Suppressor macrophage treated with lipopolysaccharide for 4 hours (primary cell): Measurements from ENCODE around the gene LIN28B.
A peak's percentile ranks its signal among the peaks of the same experiment; 100 is the strongest.
"Not testable (repeated sequence)": the region's sequence is repeated elsewhere in the genome, so short reads cannot be mapped to it uniquely, and the experiment has no call there.

ENCODE experiments used
- DNase-seq: peaks from one replicate; pipeline ENCODE4 v3.0.0-alpha.2; 2020

The LIN28B gene

DNA sequence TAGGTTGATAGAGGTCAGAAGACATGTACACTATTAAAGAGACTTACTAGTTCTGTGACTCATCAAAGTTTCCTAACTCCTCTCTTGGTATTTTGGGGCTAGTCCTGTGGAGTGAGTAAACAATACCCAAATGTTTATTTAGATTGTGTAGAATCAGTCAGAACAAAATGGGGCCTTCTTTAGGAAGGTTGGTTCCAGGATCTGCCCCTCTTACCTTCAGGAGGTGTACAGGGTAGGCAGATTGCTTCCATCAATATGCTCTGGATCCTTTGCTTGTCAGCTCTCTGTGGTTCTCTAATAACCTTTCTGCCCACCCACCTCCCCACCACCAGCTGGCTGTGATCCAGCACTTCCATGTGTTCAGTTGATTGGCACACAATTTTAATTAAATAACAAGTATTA is 115.9 kb downstream of the LIN28B start:
- no peak for DNase-seq

DNA sequence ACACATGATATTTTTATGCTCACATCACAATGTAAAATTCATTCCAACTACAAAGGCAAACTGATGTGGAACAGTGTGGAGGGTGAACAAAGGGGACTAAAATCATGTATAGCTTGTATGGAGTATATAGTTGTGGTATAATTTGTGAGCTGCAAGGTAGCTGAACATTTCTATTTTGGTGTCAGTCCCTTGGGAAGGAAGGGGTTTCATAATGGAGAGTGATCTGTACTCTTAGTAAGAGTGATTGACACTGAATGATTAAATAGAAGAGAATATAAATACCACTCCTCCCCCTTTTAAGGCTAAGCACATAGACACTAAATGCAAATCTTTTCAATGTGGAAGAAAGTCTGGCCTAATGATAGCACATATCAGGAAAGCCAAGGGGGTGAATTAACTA is 118.3 kb downstream of the LIN28B start:
- no peak for DNase-seq

DNA sequence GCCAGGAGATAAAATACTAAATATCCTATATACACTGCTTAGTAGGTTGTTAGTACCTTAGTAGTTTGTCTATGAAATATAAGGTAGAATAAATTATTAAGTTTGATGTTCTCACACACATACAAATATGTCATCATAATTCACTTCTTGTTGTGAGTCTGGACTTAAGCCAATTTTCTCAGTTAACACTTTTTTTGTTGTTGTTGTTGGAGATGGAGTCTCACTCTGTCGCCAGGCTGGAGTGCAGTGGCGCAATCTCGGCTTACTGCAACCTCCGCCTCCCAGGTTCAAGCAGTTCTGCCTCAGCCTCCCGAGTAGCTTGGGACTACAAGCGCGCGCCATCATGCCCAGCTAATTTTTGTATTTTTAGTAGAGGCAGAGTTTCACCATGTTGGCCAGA is 119.5 kb downstream of the LIN28B start:
- DNase-seq = not testable (repeated sequence)

DNA sequence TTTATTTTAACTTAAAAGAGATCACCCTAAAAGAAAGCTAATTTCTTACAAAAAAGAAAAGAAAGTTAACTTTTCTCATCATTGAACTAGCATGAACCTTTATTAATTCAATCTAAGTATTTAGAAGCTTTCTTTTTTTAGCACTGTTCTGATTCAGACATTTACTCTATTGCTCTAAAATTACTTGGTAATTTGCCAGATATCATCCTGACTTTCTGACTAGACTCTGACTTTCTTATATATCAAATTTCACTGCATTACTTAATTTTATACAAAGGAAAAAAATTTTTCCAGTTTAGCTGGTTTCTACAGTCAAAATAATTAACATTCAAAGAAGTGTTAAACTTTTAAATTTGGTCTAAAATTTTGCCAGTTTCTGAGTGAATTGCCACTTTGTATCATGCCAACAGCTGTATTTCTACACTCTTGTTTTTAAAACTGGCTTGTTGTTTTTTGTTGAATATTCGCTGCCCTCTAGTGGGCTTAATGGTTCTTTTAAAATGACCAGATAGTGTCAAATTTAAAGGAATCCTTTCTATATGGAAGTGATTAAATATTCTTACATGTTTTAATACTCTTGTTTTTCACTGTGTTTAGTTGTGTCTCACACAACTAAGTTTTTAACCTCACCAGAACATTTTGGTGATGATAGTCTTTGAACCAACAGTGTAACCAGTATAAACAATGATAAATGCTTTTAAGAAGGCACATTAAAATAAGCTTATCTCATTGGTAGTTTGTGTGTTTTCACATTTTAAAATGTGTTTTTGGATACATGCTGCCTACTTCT is 120.9 kb downstream of the LIN28B start:
- peak; percentile 54 for DNase-seq

DNA sequence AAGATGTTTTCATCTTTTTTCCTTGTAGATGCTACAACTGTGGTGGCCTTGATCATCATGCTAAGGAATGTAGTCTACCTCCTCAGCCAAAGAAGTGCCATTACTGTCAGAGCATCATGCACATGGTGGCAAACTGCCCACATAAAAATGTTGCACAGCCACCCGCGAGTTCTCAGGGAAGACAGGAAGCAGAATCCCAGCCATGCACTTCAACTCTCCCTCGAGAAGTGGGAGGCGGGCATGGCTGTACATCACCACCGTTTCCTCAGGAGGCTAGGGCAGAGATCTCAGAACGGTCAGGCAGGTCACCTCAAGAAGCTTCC is 121.4 kb downstream of the LIN28B start:
- no peak for DNase-seq

DNA sequence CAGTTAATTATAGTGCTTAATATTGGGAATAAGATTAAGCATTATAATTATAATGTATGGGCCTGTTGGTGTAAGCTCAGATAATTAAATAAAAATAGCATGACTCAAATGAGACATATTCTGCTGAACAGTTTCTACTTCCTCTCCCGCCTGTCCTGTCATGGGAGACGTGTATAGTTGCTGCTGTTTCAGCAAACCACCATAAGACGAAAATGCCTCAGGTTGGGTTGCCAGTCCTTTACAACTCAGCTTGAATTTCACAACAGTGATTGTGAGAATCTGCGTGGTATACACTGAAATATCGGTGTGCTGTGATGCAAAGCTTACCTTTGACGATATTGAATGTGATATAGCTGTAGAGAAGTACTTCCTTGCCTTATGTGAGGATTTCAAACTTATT is 123.4 kb downstream of the LIN28B start:
- DNase-seq = peak; percentile 6

DNA sequence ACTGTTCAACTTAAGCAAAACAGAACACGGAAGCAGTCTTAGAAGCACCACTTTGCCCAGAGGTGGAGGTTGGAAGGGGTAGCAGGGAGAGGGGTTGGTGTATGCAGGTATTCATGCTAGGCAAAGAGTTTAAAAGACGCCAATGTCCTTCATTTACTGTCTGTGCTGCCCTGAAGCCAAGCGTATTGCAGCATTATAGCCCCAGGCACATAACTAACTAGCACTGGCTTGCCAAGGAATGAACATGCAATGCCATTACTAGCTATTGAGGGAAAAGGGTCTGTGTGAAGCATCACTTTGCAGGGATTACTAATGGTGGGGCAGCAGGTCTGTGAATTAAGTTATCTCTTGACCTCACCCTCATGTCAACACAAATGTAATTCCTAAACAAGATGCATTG is 124.8 kb downstream of the LIN28B start:
- not testable (repeated sequence) for DNase-seq

DNA sequence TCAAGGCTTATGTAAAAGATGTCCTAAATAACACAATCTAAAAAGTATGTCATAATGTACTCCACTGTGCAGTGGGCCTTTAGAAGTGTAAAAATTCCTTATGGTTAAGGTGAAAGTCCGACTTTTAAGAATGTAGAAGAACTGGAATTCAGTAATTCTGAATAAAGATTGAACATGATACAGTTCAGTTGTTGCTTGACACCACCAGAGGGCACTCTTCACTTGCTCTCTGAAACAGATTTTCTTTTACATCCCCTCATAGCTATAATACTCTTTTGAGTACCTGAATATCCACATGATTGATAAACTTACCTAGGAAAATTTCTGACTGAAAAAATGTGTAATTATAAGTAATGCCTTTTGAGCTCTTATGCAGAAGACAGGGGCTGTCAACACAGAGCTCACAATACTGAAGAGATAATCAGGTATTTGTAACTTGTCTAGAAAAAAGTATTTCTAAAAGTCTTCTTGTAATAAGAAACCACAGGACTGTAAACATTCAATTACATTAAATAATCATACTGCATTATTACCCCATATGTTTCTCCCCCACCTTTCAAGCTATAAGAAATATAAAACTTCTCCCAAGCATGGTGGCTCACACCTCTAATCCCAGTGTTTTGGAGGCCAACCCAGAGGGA is 130.8 kb downstream of the LIN28B start:
- peak; percentile 56 for DNase-seq

DNA sequence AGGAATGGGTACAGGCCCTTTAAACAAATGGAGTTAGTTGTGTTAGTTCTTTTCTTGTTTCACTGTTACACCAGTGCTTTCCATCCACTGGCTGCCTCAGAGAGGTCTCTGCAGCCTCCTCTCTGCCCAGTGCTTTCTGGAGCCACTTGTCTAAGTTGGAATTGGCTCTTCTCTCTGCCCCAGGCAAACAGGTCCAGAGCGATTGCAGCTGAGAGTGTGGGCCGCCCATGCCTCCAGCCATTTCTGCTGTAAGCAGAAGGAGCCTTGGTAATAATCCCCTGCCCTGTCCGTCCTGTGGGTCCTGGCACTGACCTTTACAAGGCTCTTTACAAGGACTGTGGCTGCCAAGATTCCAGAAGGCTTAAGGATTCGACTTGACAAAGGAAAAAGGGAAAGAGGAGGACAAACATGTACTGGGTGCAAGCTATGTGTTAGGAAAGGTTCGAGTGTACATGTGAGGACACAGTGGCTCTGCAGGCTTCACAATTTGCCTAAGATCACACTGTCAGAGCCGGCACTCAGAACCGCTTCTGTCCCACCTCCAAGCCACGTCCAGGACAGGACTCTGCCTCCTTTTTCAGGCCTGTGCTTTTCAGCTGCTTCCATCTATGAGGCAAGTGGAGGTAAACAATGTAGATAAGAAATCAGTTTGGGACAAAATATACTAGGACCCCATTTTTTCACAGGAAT is 134.4 kb downstream of the LIN28B start:
- DNase-seq = no peak

DNA sequence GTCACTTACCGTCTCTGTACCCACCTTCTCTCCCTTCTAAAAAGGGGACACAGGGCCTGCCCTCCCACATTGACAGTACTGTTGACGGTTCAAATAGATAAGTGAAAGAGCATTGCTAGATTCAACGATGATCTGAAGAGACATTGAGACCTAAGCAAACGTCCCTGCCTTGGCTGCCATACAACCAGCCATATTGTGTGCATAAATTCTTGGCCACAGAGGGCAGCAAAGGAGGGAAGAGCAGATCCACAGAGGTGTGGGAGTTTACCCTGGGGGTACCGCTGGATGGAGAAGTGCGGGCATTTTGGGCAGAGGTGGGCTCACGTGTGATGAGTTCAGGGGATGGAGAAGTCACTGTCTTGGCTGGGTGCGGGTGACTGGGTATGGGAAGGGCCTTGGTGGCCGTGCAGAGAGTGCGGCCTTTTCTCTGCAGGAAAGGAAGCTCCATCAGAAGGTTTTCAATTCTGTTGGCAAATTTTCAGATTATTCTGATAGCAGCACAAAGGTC is 137.3 kb downstream of the LIN28B start:
- no peak for DNase-seq

DNA sequence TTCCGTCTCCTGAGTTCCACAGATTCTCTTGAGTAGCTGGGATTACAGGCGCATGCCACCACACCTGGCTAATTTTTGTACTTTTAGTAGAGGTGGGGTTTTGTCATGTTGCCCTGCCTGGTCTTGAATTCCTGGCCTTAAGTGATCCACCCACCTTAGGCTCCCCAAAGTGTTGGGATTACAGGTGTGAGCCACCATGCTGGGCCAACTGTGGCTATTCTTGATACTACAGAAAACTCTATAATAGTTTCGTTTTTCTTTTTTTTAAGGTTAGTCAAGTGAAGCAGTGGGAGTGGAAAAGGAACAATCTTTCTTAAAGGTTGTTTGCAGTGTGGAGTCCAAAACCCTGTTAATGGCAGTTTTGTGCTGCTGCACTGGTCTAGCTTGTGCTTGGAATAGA is 138.2 kb downstream of the LIN28B start:
- DNase-seq = no peak

DNA sequence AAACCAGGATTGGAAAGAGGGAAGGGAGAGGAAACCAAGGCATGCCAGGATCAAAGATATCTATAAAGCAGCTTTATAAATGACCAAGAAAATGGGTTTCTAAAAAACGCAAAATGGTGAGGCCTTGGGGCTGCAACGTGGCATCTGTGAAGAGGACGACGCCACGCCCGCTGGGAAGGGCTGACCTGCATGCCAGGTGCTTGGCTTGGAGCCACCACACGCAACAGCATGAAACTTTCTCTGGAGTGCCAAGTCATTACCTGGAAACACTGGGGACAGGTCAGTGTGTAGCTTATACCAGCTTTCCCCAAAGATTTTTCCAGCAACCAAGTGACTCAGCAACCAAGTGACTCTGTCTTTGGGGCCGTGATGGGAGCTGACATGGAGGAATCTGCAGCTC is 140.4 kb downstream of the LIN28B start:
- DNase-seq = no peak

DNA sequence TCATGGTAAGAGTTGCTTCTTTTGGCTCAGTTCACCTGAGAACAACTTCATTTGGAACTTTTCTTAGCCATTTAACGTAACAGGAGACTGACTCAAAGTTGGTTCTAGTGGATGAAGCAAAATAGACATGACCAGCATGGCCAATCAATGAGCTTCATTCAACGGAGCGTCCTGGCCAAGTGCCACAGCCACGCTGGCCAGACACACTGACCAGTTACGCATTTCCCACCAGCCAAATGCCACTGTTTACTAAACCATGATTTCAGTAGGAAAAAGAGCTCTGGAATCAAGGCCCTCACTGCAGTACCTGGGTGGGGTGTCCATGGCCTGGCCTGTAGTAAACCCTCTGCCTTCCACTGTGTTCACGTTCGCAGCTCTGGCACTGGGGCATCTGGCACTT is 142.5 kb downstream of the LIN28B start:
- no peak for DNase-seq

DNA sequence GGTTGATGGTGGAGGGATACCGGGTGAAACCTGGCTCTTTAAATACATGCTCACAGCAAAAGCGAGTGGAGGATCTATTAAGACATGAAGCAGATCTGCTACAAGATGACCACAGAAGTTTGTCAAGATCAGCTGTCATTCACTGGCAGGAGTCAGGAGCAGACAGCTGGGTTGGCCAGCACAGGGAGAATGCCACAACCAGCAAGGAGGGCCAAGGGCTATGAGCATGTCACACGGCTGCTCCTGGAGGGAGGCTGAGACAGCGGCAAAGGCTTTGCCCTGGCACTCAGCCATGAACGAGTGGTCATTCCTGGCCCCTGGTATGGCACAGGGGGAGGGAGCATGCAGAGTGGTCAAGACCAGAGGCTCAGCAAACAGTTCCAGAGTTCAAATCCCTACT is 145.3 kb downstream of the LIN28B start:
- DNase-seq = no peak

DNA sequence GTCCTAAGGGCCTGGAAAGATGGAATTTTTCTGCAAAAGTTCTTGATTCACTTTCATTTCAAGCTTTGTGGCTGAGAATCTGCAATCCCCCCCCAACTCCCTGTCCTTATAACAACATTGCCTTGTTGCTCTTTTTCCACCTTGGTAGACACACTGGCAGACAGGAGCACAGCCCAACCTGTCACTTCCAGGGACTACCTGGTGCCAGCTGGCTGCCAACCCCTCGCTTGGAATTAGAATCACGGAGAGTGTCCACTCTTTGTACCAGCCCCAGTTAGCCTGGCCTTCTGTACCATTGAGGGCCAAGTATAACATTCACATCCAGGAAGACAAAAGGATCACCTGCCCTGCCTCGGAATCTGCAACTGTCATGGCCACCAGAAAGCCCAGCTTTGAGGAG is 148.2 kb downstream of the LIN28B start:
- DNase-seq = no peak

DNA sequence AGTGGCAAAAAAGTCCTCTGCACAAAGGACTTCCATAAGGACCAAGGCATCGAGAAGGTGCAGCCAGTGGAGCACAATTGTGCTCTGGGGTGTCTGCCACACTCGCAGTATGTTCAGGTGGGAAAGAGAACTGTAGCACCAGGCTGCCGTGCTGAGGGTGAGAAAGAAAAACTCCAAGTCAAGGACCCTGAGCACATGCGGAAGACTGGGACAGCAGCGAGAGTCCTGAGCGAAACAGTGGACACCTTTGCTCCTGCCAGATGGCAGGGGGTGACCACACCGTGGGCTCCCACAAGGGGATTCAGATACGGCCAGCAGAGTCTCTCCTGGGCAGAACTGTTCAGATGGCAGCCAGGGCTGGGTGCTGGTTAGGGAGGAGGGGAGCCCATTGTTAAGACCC is 149.4 kb downstream of the LIN28B start:
- no peak for DNase-seq

DNA sequence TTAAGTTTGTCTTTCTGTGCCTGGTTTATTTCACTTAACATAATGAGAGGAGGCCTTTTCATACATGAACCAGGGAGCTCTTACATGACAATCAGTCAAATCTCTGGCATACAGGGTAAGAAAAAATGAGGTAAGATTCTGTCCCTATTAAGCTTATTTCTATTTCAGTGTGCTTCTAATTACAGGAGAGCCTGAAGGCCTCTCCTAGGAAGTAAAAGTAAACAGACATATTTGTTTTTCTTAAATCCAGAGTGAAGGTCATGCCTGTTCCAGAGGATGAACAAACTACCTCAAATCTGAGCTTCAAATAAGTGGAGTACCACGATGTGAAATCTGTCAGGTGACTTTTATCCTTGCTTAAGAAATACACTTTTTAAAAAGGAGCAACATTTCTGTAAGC is 150.3 kb downstream of the LIN28B start:
- DNase-seq = no peak

DNA sequence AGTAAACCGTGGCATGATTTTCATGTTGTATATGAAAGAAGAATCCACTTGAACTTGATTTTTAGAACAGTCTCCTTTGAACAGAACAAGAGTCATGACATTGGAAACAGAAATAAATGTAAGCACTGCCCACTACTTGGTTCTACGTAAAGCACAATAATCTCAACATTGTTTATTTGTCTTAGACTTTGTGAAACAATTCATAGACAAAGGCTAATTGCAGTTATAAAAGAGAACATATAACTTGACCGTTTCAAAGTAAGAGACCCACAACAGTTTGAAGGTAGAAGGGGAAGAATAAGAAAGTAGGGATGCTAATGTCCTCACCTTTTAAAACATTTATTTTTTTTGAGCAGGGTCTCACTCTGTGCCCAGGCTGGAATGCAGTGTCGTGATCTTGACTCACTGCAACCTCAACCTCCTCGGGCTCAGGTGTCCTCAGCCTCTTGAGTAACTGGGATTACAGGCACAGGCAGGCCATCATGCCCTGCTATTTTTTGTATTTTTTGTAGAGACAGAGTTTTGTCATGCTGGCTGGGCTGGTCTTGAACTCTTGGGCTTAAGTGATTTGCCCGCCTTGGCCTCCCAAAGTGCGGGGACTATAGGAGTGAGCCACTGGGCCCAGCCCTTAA is 151.8 kb downstream of the LIN28B start:
- DNase-seq = no peak

DNA sequence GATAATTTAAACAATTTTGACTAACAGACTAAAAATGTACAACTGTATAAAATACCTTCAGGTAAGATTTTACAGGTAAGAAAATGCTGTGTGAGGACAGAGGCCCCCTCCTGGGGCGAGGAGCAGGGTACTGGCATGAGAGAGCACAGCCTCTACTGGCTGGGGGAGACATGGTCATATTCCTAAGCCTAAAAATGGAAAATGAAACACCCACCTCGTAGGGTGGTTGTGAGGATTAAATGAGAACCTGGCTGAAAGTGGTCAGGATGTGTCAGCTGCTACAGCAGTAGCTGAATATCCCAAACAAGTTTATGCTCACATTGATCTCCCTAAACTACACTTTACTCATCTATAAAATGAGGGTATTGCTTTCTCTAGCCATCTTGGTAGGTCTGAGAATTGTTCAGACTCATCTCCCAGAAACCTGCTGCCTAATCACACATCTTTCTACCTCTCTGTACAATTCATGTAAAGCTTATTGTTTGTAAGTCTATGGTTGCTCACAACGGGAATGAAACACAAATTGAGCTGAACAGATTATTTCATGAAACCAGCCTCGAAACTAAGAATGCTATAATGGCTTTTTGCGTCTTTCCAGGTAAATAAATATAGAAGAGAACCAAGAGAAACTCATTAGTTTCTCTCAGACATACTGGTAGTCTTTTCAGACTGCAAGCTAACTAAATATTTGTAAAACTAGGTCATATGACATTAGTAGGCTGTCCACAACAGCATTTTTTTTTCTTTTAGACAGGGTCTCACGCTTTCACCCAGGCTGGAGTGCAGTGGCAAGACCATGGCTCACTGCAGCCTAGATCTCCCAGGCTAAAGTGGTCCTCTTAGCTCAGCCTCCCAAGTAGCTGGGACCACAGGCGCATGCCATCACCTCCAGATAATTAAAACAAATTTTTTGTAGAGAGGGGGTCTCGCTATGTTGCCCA is 153.3 kb downstream of the LIN28B start:
- no peak for DNase-seq

DNA sequence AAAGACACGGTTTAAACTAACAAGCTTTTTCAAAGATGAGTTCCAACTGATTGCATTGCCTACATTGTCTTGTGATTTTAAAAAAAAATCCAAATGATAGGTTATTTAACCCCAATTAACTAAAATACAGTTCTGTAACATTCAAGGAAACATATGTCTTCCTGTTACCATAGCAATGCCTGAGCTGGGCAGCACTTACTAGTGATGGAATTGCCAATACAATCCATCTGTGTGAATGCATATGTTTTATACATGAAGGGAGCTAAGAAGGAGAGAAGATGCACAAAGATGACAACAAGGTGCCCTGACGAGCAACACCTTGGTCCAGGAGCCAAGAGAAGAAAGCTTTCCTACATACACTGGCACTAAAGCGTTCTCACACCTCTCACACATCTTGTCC is 154.2 kb downstream of the LIN28B start:
- no peak for DNase-seq

DNA sequence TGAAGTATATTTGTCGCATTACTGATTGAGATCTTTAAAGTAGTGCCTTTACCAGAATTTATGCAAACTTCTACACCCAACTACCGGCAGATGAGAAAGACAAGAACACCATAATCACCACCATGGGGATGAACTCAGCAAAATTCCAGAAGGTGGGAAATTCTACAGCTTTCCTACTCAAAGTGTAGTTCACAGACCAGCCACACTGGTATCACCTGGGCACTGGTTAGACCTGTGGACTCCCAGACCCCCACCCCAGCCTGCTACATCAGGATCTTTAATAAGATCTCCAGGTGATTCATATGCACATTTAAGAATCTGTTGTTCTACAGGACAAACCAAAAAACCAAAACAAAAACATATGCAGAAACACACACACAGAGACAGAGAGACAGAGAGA is 155.0 kb downstream of the LIN28B start:
- DNase-seq = no peak

DNA sequence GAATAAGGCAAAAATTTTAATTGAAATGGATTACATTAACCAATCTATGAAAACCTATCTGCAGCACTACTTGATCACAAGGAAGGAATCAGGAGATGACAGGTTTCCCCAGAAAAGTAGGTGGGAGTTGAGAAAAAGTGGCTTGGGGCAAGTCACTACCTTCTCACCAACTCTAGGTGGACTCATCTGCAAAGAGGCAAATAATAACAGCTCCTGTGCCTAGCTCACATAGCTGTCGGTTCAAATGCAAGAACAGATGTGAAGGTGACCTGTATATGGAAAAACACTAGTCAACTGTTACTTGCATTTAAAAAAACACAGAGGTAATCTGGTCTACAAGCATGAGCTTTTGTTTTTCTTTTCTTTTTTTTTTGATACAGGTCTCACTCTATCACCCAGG is 155.7 kb downstream of the LIN28B start:
- no peak for DNase-seq

DNA sequence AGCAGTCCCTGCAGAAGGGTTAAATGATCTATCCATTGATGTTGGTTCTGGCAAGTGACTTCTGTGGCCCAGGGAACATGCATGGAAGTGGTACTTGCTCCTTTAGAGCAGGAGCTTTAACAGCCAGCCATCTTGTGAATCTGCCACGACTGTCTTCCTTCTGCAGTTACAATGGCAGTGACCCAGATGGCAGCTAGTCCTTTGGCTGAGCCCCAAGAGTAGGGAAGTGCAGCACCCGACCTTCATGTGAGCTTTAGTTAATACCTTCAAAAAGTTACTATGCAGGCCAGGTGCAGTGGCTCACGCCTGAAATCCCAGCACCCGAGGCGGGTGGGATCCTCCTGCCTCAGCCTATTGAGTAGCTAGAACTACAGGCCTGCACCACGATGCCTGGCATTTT is 156.5 kb downstream of the LIN28B start:
- DNase-seq = no peak
